GM21447 (cell line): ENCODE data around the gene ATF4.
"Not testable (repeated sequence)": the region's sequence is repeated elsewhere in the genome, so short reads cannot be mapped to it uniquely, and the experiment has no call there.

Source experiments
- ATAC-seq: cut with Tn5 transposase; IDR thresholded peaks from one replicate; pipeline ENCODE4 v1.9.1; 2021; ENCODE audit not compliant: unreplicated experiment

The ATF4 gene

GRCh38 chr22:39510529-39511149, 9.7 kb upstream of the ATF4 start:
- no peak for ATAC-seq

GRCh38 chr22:39511226-39511625, 9.1 kb upstream of the ATF4 start:
- no peak for ATAC-seq

- ATAC-seq = no peak
Measured at GRCh38 chr22:39512026-39512425, 8.3 kb upstream of the ATF4 start.

GRCh38 chr22:39513791-39514190, 6.6 kb upstream of the ATF4 start:
- no peak for ATAC-seq

- ATAC-seq = no peak
Measured at GRCh38 chr22:39514373-39514973, 5.9 kb upstream of the ATF4 start.

GRCh38 chr22:39515266-39516050, 4.9 kb upstream of the ATF4 start:
- no peak for ATAC-seq

GRCh38 chr22:39517470-39517869, 2.9 kb upstream of the ATF4 start:
- ATAC-seq = no peak

GRCh38 chr22:39518144-39518786, 2.1 kb upstream of the ATF4 start:
- no peak for ATAC-seq

GRCh38 chr22:39518996-39519680, 1.2 kb upstream of the ATF4 start:
- no peak for ATAC-seq

- ATAC-seq = peak; percentile 85
Measured at GRCh38 chr22:39519681-39520225, 609 bp upstream of the ATF4 start.

- ATAC-seq = not testable (repeated sequence)
Measured at GRCh38 chr22:39521106-39521885, 934 bp downstream of the ATF4 start.

- ATAC-seq = not testable (repeated sequence)
Measured at GRCh38 chr22:39522091-39522490, 1.7 kb downstream of the ATF4 start.

- no peak for ATAC-seq
Measured at GRCh38 chr22:39522567-39523300, 2.4 kb downstream of the ATF4 start.

- ATAC-seq = no peak
Measured at GRCh38 chr22:39524089-39524752, 3.9 kb downstream of the ATF4 start.

- ATAC-seq = no peak
Measured at GRCh38 chr22:39524753-39525657, 4.6 kb downstream of the ATF4 start.

GRCh38 chr22:39525658-39525975, 5.3 kb downstream of the ATF4 start:
- no peak for ATAC-seq

- ATAC-seq = no peak
Measured at GRCh38 chr22:39526736-39527171, 6.4 kb downstream of the ATF4 start.

- ATAC-seq = no peak
Measured at GRCh38 chr22:39527481-39527961, 7.2 kb downstream of the ATF4 start.
